Hematopoietic multipotent progenitor cell treated with erythropoietin and hydrocortisone succinate and interleukin-3 and kit ligand, for 15 days (in vitro differentiated cells): ENCODE measurements around the gene IL7R.
"Not testable (repeated sequence)": the region's sequence is repeated elsewhere in the genome, so short reads cannot be mapped to it uniquely, and the experiment has no call there.

Experiments used
- DNase-seq: peaks from one replicate; pipeline ENCODE4 v3.0.0-alpha.2; 2015; ENCODE audit warnings: low spot score

Gene IL7R

DNA sequence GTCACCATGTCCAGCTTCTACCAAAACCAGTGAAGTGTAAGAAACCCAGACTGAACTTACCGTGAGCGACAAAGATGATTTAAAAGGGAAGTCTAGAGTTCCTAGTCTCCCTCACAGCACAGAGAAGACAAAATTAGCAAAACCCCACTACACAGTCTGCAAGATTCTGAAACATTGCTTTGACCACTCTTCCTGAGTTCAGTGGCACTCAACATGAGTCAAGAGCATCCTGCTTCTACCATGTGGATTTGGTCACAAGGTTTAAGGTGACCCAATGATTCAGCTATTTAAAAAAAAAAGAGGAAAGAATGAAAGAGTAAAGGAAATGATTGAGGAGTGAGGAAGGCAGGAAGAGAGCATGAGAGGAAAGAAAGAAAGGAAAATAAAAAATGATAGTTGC is 19.8 kb downstream of the IL7R start:
- no peak for DNase-seq

DNA sequence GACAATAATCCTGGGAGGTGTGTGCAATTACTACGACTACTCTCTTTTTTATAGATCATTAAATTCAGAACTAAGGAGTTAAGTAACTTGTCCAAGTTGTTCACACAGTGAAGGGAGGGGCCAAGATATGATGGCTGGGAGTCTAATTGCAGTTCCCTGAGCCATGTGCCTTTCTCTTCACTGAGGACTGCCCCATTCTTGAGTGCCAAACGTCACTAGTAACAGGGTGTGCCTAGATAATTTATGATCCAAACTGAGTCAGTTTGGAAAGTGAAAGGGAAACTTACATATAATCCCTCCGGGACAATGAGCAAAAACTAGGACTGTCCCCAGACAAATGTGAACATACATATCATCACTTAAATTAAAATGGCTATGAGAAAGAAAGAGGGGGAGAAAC is 20.2 kb downstream of the IL7R start:
- no peak for DNase-seq

DNA sequence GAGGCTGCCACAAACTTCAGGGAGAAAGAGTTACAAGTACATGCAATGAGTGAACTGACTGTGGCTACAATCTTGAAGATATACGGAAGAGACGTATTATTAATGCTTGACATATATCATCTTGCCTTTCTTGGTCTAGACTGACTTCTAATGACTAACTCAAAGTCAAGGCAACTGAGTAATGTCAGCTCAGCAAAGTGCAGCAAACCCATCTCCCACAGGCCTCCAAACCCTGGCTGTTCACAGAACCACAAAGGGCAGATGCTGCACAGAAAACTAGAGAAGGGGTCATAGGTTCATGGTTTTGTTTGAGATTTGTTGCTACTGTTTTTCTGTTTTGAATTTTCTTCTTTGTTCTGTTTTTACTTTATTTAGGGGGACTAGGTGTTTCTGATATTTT is 21.0 kb downstream of the IL7R start:
- DNase-seq, result no peak

DNA sequence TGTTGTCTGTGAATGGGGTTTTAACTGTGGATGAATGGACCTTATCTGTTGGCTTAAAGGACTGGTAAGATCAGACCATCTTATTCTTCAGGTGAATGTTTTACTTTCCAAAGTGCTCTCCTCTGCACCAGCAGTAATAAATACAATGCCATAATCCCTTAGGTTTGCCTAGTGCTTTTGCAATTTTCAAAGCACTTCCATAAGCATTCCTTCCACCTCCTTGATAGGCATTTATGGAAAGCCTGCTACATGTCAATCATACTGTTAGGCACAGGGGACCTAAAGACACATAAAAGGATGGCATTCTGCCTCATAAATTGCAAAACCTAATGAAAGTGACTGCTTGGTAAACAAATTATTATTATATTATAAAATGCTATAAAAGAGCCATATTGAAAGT is 21.4 kb downstream of the IL7R start:
- no peak for DNase-seq

DNA sequence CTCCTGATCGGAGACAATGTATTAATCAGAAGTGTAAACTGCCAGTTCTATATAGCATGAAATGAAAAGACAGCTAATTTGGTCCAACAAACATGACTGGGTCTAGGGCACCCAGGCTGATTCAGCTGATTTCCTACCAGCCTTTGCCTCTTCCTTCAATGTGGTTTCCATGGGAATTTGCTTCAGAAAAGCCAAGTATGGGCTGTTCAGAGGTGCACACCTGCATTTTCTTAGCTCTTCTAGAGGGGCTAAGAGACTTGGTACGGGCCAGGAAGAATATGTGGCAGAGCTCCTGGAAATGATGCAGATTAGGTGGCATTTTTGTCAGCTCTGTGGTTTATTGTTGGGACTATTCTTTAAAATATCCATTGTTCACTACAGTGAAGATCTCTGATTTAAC is 22.4 kb downstream of the IL7R start:
- DNase-seq, result no peak

DNA sequence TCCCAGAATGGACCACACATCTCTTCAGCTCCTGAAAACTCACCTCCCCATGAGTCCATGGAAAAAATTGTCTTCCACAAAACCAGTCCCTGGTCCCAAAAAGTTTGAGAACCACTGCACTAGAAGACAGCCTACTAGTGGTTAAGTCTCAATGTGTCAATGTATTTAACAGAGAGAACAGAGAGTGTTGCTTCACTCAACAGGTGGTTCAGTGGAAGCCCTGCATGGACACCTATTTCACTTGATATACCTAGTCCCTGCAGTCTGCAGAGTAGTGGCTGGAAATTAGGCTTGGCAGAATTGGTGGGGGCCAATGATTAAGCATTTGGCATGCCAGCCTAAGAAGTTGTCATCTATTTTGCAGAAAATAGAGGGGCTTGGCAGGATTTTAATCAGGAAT is 23.0 kb downstream of the IL7R start:
- no peak for DNase-seq

DNA sequence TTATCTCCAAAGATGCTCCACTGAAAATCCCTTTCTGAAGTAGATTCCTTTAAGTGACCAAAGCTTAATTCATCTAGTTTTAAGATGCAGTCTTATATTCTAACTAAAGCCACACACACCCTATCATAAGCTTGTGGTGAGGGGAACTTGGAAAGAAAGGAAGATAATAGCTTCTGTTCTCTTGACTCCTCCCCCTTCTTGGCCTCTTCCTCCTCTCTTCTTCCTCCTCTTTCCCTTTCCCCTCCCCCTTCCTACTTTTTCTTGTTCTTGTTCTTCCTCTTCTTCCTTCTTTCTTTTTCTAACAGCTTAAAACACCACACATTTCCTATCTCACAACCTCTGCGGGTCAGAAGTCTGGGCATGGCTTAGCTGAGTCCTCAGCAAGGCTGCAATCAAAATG is 23.5 kb downstream of the IL7R start:
- no peak for DNase-seq

DNA sequence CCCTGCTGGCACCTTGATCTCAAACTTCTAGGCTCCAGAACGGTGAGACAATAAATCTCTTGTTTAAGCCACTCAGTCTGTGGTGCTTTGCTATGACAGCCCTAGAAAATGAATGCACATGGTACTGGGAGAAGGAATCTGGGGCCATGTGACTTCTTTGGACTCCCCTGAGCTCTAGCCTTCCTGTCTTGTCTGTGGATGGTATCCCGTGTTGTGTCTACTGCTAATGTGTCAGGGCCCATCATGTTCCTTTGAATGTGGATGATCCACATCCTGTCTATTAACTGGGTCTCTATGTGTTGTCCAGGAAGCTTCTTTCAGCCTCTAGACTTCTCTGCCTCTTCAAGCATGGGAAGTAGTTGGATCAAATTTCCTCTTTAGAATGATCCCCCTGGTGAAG is 25.1 kb downstream of the IL7R start:
- no peak for DNase-seq

DNA sequence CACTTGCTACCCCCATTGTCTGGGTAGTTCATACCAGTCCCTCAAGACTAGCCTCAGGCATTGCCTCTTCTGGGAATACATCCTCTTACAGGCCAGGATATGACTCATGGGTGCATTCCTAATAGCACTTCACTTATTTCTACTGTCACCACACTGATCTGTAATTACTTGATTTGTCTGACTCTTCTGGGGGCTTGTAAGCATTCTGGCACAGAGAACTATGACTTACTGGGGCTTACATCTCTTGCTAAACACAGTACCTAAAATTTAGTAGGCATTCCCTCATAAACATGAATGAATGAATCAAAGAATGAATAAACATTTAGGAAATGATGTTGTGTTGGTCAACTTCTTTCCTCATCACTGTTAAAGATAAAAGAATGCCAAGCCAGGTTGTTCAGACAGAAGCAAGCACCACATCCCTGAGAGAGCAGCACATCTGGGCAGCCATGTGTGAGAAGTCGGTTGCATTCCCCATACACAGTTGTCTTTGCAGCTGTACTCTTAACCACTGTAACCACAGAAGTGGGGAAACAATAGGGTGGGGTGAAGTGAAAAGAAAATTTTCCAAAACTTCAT is 27.6 kb downstream of the IL7R start:
- DNase-seq, result no peak

DNA sequence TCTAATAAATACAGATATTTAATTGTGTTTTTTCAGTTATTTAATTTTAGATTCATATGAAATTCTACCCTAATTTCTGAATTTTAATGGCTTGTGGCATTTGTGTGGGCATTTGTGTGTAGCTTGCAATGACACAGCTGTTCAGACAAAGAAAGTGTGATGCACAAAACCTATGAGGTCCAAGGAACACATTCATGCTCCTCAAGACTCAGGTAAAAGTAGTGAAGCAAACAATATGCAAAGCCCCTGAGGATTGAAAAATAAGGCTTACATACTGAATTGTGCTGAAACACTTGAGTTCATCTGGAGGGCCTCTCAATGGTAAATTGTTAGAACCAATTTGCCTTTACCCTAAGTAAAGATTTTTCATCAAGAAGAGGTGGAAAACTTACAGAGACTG is 28.1 kb downstream of the IL7R start:
- no peak for DNase-seq

DNA sequence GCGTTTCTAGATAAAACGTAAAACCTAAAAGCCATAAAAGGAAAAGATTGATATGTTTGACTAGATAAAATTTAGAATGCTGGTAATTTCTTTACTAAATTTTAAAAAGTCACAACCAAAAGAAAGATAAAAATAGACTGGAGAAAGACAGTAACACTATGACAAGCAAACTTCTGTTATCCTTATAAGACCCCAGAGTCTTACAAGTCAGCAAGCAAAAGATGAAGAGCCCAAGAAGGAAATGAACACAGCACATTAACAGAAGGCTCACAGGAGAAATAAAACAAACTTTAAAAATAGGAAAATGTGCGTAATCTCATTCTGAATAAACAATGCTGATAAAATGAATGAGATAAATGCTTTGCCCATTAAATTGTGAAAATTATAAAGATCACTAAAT is 29.7 kb downstream of the IL7R start:
- DNase-seq, result no peak

DNA sequence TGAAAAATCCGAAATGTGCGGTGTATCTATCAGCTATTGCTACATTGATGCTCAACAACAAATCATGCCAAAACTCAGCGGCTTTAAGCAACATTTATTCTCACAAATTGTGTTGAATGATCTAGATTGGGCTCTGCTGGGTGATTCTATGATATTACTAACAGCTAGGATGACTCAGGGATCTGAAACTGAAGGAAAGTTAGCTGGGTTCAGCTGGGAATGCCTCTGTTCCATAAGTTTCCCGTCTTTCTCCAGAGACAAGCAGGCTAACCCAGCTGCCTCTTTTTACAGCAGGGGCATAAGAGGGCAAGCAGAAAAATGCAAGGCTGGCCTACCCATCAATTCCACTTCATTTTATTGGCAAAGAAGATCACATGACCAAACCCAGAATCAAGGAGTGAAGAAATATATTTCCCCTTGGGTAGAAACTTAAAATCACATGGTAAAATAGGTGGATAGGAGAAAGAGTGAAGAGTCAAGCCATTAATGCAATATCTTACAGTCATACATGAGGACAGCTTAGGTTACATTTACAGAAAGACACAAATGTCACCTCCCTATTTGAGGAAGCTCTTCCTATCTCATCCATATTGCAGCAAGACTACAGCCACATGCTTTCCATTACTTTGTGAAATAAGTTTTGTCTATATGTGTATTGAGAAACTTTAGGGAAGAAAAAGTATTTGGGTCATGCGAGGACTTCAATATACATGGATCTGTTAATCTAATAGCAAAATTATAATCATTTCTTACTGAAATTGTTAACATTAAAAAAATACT is 30.8 kb downstream of the IL7R start:
- DNase-seq, result no peak

DNA sequence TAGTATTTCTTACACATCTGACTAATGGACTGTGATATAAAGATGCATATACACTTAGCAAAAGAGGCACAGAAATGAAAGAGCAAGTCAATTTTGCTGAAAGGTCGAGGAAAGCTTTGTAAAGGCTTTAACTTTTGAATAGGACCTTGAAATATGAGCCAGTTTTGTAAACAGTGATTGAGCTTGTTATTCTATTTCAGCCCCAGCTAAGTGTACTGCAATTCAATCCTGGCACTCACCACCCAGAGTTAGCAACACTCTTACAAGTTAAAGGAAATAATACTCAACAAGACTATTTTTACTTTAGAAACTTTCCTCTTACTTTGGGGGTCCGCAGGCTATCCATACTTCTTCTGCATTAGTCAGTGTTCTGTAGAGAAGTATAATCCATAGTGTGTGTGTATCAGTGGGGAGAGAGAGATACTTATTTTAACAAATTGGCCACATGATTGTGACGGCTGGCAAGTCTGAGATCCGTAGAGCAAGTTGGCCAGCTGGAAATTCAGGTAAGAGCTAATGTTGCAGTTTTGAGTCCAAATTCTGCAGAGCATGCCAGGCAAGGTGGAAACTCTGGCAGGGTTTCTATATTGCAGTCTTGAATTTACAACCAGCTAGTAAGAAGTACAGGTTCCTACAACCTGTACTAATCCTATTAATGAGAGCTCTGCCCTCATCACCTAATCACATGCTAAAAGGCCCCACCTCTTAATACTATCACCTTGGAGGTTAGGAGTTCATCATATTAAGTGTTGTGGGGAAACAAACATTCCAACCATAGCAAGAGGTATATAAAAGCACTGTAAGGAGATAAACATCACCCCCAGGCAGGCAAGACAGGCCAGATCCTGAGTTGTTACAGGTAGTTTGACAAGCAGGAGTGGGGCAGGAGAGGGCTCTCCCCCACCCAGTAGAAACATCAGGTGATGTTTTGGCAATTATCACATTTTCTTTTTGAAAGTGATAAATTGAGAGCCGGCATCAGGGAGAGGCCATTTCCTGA is 33.6 kb downstream of the IL7R start:
- no peak for DNase-seq

DNA sequence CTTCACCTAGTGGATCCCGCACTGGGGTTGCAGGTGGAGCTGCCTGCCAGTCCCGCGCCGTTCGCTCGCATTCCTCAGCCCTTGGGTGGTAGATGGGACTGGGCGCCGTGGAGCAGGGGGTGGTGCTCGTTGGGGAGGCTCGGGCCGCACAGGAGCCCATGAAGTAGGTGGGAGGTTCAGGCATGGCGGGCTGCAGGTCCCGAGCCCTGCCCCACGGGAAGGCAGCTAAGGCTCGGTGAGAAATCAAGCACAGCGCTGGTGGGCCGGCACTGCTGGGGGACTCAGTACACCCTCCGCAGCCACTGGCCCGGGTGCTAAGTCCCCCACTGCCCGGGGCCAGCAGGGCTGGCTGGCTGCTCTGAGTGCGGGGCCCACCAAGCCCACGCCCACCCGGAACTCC is 36.1 kb downstream of the IL7R start:
- DNase-seq, result not testable (repeated sequence)

DNA sequence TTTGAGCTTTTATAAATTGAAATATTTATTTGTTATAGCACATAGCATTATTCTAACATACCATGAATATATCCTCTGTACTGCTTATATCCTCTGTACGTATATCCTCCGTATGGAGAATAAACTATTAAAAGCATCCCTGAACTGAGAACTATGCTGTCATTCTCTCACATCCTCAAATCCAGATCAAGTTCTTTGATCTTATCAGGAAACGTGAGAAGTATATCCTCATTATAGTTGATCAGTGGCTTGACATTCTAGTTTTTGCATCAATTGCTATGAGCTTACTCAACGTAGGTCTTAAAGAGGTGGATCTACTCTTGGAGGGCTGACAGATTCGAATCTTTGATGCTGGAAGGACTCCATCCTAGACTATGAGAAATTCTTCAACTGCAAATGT is 37.4 kb downstream of the IL7R start:
- no peak for DNase-seq

DNA sequence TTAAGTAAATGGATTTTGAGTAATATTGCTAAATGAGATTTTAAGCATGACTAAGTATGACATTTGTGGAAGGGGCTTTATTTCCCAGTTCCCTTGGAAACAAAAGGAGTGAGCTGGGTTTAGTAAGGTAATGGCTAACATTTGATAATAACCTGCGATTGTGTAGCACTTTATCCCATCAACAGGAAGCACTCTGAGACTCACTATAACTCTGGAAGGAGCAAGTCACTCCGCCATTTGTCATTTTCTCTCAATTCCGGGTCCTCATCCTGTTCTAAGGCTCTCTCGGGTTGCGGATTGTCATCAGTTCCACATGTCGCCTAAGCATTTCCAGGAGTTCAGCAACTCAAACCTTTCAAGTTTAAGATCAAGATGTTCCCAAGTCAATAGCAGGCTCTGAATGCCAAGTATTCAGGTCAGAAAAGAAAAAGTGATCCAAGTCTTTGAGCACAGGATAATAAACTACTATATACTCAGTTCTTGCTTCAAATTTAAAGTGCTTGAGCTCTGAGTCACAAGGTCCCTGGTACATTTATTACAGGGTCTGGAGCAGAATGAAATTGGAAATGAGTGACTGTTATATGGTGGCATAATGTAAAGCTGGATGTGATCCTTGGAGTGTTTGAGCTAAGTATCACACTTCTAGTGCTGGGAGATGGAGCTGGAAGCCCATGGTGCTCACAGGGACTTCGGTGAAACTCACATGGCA is 42.4 kb downstream of the IL7R start:
- no peak for DNase-seq

DNA sequence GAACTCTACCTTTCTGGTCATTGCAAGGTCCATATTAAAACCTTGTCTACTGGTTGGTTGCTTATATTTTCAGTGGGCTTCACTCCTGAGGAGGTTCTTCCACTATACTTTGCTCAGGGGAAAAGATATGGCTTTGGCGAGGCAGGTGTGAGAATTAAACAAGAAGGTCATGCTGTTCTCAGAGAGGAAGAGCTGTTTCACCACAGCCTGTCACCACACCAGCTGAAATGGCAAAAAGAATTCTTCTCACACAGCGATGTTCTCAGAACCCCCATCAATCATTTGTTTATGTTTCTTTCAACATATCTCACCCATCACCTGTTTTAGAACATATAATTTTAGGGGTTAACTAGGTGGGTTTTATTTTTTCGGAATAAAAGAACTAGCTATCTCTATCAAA is 43.1 kb downstream of the IL7R start:
- no peak for DNase-seq

DNA sequence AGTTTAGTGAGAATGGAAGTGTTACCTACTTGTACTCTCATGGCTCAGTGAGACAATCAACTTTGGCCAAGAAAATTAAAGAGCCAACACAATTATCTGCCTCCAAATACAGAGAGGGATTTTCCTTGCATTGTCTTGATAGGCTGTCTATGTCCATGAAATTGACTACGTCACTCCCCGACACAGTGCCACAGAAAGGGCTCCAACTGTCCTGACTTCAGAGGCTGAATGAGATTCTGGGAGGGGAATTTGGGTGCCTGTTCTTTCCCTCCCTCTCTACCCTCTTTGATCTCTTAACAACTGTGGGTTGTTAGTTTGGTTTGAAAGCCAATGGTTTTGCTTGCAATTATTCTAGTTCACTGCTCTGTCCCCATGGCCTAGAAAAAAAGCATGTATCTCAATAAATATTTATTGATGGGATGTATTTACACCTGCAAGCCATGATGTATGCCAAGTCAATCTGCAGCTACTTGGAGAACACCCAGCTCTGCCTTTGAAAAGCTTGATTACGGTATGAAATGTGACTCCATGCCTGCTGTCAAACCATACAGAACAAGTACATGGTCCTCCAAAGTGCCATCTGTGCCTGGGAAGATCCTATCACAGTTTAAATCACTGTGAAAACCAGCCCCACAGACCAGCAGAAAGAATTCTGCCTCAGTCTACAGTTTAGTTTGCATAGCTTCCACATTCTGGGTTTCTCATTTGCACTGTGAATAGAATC is 44.4 kb downstream of the IL7R start:
- no peak for DNase-seq

DNA sequence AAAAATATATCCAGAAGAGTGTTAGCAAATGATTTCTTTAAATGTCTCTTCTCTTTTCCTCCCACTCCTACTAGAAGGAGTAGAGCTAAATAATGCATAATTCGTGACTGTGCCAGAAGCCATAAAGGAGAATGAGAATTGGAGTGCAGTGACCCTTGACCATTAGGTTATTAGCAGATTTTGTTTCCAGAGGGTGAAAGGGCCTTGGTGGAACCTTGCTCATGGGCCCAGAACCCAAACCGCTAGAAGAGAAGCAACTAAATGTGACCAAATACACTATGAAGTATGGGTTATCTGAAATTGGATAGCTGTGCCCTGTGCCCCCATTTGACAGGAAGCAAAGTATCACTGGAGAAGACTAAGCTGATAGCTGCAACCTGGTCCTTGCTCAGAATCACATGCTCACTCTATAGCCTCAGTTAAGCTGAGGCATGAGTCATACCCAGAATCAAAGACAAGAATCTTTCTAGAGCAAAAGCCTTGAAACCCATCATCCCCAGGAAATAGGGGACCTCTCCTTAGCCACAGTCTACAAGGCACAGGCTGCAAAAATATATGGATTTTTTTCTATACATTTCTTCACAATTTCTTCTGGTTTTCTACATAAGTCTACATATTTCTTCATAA is 45.5 kb downstream of the IL7R start:
- no peak for DNase-seq

DNA sequence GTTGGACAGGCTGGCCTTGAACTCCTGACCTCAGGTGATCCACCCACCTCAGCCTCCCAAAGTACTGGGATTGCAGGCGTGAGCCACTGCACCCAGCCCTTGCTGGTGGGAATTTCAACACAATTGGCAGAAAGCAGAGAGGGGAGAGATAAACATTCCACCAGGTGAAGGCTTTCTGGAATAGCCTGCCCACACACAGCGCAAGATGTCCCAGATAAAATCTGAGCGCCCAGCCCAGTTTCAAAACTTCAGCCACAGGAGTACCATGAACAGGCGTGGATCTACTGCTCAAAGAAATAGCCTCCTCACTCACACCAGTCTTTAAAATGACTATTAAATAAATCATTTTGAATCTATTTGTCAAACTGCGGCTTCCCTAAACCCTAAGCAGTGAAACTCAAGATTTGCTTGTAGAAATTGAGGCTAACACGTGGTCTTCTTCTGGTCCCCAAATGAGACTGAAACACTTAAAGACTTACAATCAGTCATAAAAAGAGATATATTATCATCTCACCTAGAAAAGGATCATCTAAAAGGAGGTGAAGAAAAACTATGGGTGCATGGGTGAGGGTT is 47.0 kb downstream of the IL7R start:
- no peak for DNase-seq
